Heart left ventricle (tissue), 13 donors: ENCODE results near the gene DLX4.

Experiments
- CTCF ChIP-seq, 12 donors: fragments of 200-600 bp; sonication (generic) in 4 of 12; IDR thresholded peaks; one replicate each; pipeline versions ENCODE4 v1.5.0 to v1.8.0; 2018 to 2022; ENCODE audit warnings: antibody characterized with exemption in 12 of 12, mild to moderate bottlenecking in 5 of 12
- POLR2A ChIP-seq, 2 donors: fragments of 450-650 bp; IDR thresholded peaks; one replicate each; pipeline ENCODE4 v1.6.1; 2017; ENCODE audit warnings: antibody characterized with exemption in 2 of 2, mild to moderate bottlenecking in 2 of 2, moderate library complexity in 2 of 2
- donor health status: ischemic (EF 13 %, LVEDD 7.1; RV severe dilation, severe dysfunction).
- donor health status: DM: no; HTN: yes; CAD: no.
- donor health status: DM: no; HTN: no; CAD: no.
- donor health status: ischemic (EF 25% LVEDD 6.9; RV normal size, moderate dysfunction).
- donor health status: ischemic (EF 25% LVEDD 5.7; RV mildly dilated, moderate dysfunction).
- donor health status: ischemic (EF 35%, LVEDD 5.7; RV mildly dilated, moderate dysfunction).
- donor health status: nonischemic (EF 11% LVEDD 7.7; RV severe dilation, severe dysfunction).
- donor health status: DM: yes; HTN: yes; CAD: no.
- donor health status: PGD.
- donor health status: ischemic (EF 29% LVEDD 5.4; RV normal size, mild dysfunction).
- donor health status: nonischemic (EF 23%, LVEDD 6.1; RV moderate dilation, normal function).

DNA sequence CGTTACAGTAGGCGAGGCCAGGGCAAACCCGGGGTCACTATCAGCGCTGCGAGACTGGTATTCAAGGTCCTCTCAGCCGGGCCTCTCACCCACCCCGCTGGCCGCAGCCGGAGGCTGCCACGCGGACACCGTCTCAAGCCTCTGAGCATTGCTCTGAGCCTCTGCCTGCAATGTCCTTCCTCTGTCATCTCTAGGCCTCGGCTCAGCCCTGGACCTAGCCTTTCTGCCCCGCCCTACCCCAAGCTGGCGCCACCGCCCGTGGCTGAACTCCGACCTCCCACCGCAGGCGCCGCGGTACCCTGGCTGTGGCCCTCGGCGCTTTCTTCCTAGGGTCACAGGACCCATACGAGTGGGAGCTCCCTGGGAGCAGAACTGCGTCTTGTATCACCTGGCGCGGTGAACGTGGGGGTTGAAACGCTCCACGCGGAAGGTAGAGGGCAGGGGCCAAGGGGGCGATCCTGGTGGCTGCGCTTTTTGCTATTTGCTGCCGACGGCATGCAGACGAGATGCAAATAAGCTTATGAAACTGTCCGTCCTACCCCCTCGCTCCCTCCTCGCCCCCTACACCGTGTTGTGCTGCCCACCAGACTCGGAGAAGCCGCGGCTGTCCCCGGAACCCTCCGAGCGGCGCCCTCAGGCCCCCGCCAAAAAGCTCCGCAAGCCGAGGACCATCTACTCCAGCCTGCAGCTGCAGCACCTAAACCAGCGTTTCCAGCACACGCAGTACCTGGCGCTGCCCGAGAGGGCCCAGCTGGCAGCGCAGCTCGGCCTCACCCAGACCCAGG, 3.7 kb downstream of the DLX4 start:
- no peak for TF ChIP-seq CTCF (IDR thresholded peaks at IDR 0.05)
- no peak for TF ChIP-seq POLR2A (IDR thresholded peaks at IDR 0.05)
